Skin of body (tissue), 2 donors: ENCODE results near the gene UBE2C. TPM values are rescaled to one million over a fixed set of nuclear protein-coding genes. Genes with fewer than 3 reads are reported as not detected.
A peak's percentile ranks its signal among the peaks of the same experiment; 100 is the strongest.

Source experiments
- DNase-seq: peaks from one replicate; lab custom pipeline; 2025; lab: John Stamatoyannopoulos, UW
- total RNA-seq: library from RNA; depleted of rRNA; stranded (reverse); fragments of >200 nt; gene quantifications from one replicate; pipeline ENCODE4 v1.2.3, GENCODE V29; 2014

The UBE2C gene
- total RNA-seq, 1 donor from 2014 or later: 11.9 TPM

DNA sequence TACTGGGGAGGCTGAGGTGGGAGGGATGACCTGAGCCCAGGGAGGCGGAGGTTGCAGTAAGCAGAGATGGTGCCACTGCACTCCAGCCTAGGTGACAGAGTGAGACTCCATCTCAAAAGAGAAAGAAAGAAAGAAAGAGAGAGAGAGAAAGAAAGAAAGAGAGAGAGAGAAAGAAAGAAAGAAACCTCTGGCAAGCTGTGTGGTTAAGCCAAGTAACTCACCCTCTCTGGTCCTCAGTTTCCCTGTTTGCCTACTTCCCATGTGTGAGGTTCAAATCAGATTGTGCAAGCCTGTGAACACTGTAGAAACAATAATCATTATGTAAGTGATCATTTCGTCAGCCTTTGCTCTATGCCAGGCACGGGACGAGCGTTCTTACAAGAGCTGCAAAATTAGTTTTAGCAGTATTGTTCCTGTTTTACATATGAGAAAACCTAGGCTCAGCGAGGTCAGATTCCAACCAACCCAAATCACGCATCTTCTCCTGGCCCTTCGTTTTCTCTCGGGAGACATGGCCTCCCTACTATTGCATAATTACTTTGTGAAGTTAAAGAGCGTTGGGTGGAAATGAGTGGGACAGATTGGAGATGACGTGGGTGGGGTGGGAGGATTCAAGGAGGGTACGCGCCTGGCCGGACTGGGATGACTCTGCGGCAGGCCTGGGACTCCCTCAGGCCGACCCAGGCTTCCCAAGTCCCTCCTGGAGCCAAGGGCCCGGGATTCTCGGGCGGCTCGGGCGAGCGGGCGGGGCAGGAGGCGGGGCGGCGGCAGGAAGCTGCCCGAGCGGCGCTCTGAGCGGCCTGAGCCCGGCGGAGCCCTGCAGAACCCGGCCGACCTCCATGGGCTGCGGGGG, 20.8 kb downstream of the UBE2C start, which contains the start of gene SNX21:
Gene SNX21, plus strand, starts transcription at position 770 of the 853 bp plus-strand sequence. CDS start 121 bp downstream, outside the sequence.
- DNase-seq: peak; percentile 77

DNA sequence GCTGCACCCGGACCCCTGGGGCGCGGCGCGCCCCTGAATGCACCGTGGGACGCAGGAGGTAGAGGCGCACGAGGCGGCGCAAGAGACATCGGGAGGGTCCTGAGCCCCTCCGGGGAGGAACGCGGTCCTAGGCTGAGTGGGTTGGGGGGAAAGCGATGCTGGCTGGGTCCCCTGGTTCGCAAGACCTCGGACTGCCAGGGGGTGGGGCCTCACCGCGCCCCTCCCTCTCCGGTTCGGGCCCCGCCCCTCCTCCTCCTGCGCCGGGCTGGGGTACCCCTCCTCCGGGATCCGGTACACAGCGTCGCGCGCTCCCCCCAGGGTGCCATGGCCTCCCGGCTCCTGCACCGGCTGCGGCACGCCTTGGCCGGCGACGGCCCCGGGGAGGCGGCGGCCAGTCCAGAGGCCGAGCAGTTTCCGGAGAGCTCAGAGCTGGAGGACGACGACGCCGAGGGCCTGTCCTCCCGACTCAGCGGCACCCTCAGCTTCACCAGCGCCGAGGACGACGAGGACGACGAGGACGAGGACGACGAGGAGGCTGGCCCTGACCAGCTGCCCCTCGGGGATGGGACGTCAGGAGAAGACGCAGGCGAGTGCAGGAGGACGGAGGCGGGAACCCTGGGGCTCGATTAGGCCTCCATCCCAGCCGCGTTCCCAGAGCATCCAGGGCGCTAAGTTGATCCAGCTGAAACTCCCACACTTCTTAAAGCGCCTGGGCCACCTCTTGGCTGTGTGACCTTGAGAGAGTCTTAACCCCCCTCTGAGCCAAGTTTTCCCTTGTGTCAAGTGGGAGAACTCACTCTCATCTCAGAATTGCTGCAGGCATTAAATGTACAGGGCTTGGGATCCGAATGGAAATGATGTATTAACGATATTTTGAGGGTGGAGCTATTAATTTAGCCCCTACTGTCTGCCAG, 21.7 kb downstream of the UBE2C start:
- peak; percentile 69 for DNase-seq

DNA sequence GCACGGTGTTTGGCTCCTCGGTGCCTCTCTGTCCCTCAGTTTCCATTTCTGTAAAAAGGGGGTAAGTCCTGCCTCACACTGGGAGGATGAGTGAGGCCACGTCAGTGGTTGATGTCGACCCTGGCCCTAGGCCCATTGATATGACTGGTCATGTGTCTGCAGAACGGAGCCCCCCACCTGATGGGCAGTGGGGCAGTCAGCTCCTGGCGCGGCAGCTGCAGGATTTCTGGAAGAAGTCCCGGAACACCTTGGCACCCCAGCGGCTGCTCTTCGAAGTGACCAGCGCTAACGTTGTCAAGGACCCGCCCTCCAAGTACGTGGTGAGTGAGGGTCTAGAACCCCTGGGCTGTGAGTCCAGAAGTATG, 22.3 kb downstream of the UBE2C start:
- DNase-seq: no peak

DNA sequence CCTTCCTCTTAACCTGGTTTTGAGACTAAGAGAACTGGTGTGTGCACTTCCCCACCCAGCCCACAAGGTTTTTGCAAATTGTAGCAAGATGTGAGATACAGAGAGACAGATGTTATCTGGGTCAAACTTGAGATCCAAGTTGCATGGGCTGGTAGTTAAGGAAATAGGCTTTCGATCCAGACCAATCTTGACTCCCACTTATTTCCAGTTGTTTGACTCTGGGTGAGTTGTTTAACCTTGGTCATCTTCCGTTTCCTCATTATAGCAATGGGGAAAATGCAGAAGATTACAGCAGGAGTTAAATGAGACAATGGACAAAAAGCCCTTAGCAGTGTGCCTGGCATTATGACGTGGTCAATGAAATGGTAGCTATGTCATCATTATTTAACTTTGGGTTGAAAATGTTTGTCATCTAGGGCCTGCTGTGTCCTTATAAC, 22.9 kb downstream of the UBE2C start:
- no peak for DNase-seq

DNA sequence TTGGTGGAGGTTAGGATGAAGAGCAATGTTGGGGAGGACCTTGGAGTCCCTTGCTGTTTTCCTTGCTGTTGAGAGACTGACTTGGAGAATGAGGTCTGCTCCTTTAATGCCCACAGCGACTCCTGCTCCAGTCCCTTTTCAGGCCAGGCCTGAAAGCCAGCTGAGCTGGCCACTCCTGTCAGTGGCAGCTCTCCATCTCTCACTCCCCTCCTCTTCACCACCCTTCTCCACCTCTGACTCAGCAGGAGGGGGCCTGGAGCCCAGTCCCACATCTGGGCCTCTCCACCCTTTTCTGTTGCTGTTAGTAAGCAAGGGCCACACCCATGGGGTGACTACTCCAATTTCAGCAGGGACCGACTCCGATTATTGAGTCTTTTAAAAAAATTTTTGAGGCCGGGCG, 23.4 kb downstream of the UBE2C start:
- DNase-seq: no peak

- DNase-seq: no peak
Measured at GRCh38 chr20:45836841-45837240, 24.4 kb downstream of the UBE2C start.

- no peak for DNase-seq
Measured at GRCh38 chr20:45840700-45841198, 28.3 kb downstream of the UBE2C start.

- no peak for DNase-seq
Measured at GRCh38 chr20:45841407-45842129, 29.1 kb downstream of the UBE2C start.

GRCh38 chr20:45842169-45842812, 29.8 kb downstream of the UBE2C start:
- DNase-seq: no peak

DNA sequence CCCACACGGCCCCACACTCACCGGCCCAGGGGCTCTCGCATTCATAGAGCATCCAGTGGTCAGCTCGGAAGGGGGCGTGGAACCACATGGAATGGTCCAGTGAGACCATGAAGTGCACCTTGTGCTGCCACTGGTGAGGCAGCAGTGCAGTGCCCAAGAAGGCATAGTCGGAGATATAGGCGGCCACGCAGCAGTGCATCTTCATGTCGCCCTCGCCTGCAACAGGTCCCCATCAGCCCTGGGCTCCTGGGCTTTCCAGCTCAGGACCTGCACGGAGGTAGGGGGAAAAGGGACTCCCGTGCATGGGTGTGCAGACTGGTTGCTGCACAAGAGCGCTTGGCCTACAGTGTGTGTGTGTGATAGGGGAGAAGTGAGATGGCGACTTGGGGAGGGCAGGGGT, 31.1 kb downstream of the UBE2C start:
- DNase-seq: no peak

DNA sequence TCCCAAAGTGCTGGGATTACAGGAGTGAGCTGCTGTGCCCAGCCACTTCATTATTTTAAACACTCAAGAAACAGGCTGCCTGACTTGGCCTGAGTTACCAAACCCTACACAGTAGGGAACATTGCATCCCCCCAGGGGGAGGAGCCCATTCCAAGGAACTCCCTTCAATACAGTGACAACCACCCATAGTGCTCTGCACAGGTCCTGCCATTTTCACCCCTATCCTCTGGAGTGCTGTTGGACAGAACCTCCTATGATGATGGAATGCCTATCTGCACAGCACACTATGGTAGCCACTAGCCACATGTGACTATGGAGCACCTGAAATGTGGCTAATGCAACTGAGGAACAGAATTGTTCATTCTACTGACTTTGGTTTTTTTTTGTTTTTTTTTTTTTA, 33.0 kb downstream of the UBE2C start:
- DNase-seq: no peak

DNA sequence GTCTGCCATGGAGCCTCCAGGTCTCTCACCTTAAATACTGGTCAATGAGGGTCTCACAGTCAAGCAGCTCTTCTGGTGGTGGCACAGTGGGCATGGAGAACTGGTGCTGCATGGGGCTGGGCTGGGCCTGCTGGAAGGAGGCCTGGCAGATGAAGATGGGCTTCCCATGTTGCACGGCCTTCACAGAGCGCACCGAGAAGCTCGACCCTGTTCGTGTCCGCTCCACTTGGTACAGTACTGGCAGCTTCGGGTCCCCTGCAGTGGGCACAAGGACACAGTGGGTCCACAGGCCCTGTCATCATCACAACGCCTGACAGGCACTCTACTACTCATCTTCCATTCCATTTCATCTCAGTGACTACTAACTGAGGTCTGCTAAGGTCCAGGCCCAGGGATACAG, 36.0 kb downstream of the UBE2C start:
- DNase-seq: no peak

- no peak for DNase-seq
Measured at GRCh38 chr20:45848969-45849582, 36.6 kb downstream of the UBE2C start.

DNA sequence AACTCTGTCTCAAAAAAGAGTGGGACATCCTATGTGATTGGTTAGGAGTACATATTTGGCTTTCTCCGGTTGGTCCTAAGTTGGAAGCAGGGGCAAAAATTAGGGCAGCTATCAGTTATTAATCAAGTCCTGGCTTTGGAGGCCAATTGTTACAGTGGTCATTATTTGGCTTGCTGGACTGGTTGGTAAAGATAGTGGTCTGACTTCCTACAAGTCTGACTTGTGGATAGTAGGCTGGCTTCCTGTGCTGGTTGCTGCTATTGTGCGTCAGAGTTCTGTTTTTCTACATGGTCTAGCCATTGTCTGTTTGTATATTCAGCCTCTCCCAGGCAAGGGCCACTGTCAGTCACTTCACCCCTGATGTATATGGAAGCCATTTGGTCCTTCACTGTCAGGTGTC, 37.8 kb downstream of the UBE2C start:
- no peak for DNase-seq

GRCh38 chr20:45850926-45851325, 38.5 kb downstream of the UBE2C start:
- DNase-seq: no peak

GRCh38 chr20:45851501-45851900, 39.1 kb downstream of the UBE2C start:
- no peak for DNase-seq

DNA sequence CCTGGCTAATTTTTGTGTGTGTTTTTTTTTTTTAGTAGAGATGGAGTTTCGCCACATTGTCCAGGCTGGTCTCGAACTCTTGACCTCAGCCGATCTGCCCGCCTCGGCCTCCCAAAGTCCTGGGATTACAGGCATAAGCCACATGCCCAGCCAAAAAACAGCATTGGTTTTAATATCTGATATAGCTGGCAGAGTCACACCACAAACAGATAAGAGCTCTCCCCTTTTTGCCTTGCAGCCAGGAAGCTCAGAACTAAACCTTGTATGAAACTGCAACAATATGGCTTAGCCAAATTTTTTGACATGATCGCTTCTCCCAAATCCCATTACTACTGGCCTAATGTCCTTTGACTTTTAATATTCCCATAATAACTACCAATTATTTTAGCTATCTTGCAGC, 39.9 kb downstream of the UBE2C start:
- DNase-seq: no peak

GRCh38 chr20:45853484-45853883, 41.0 kb downstream of the UBE2C start:
- DNase-seq: no peak

GRCh38 chr20:45857114-45857881, 44.9 kb downstream of the UBE2C start, which contains the start of the genes ACOT8 and ZSWIM3:
Gene ACOT8 (minus strand): TSS chr20:45857392. CDS start chr20:45857315, 77 bp downstream.
Gene ZSWIM3 (plus strand): TSS chr20:45857614. CDS start chr20:45857826, 212 bp downstream.
- peak; percentile 100 for DNase-seq

DNA sequence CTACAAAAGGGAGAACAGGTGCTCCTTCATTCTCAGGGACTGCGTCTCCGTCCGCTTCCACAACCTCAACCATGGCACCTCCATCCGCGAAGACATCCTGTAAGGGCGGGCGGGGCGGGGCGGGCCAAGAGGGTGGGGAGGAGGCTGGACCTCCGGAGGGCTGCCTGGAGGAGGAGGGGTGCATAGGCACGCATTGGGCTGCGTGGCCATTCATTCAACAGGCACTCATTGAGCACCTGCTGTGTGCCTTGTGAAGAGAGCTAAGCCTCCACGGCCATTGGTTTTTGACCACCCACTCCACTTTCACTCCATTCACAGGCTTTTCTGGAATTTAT, 45.4 kb downstream of the UBE2C start:
- no peak for DNase-seq
